Hepatocyte (in vitro differentiated cells): ENCODE measurements around the gene TAS2R16.

Source experiments
- CTCF ChIP-seq: fragments of 200-600 bp; sonication (generic); IDR thresholded peaks from 2 replicates; pipeline ENCODE4 v1.5.1; 2016; ENCODE audit warnings: antibody characterized with exemption, mild to moderate bottlenecking; ENCODE audit not compliant: poor library complexity
- EZH2 ChIP-seq: fragments of 200-600 bp; sonication (generic); IDR thresholded peaks from 2 replicates; pipeline ENCODE4 v1.6.1; 2016; ENCODE audit warnings: antibody characterized with exemption, mild to moderate bottlenecking, borderline replicate concordance
- EZH2phosphoT487 ChIP-seq: fragments of 200-600 bp; sonication (generic); IDR thresholded peaks from one replicate; pipeline ENCODE4 v1.6.1; 2018; ENCODE audit warnings: antibody characterized with exemption, mild to moderate bottlenecking, low read depth, moderate library complexity; ENCODE audit not compliant: unreplicated experiment, severe bottlenecking

- no peak for TF ChIP-seq CTCF
- TF ChIP-seq EZH2phosphoT487: no peak
- TF ChIP-seq EZH2: no peak
Observed at GRCh38 chr7:122965306-122965705, 30.2 kb downstream of the TAS2R16 start.
